Hepatocyte (in vitro differentiated cells): ENCODE measurements around the gene HSD17B2.

ENCODE experiments used
- CTCF ChIP-seq: fragments of 200-600 bp; sonication (generic); IDR thresholded peaks from 2 replicates; pipeline ENCODE4 v1.5.1; 2016; ENCODE audit warnings: antibody characterized with exemption, mild to moderate bottlenecking; ENCODE audit not compliant: poor library complexity
- EZH2 ChIP-seq: fragments of 200-600 bp; sonication (generic); IDR thresholded peaks from 2 replicates; pipeline ENCODE4 v1.6.1; 2016; ENCODE audit warnings: antibody characterized with exemption, mild to moderate bottlenecking, borderline replicate concordance

- no peak for TF ChIP-seq CTCF
- no peak for TF ChIP-seq EZH2
Observed at GRCh38 chr16:82108100-82108499, 73.0 kb downstream of the HSD17B2 start.
